Stimulated activated CD4-positive, alpha-beta T cell treated with anti-CD3 and anti-CD28 coated beads, Interleukin-2, amount 100 ng/mL, for 4 hours (primary cell): ENCODE data around the gene ARHGAP42.

Experiments used
- DNase-seq: peaks from one replicate; pipeline ENCODE4 v3.0.0-alpha.2; 2020; ENCODE audit warnings: low read depth

ARHGAP42 gene

DNA sequence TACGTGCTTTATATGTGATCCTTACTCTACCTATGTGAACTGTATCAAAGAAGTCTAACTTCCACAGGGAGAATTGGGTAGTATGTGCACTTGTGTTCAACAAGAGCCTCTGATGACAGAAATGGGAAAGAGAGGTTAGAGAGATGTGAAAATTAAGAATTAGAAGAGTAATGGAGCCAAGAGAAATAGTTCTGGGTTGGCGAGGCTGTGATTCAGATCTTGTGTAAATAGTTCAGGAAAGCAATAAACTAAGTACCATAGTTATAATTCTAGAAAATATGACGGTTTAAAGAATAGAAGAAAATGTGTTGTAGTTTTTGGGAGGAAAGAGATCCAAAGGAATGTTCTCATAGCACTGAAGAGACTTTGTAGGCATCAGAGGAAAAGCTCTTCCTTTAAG lies 112.4 kb downstream of the ARHGAP42 start:
- DNase-seq = no peak

DNA sequence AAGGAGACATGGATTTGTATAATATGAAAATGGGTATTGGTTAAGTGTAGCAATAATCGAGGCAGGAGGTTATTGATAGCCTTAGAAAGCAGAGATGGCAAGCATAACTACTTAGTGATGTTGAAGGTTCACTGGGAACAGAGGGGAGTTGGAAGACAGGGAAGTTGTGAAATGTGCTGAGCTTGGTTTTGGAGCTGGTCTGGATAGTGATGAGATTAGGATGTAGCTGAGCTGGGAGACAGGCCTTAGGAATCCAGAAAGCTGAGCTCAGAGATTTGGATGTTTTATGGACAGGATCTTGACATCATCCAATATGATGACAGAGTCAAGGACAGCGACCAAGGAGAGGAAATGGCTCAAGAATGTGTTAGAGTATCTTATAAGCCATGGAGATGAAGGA lies 113.1 kb downstream of the ARHGAP42 start:
- DNase-seq = no peak

DNA sequence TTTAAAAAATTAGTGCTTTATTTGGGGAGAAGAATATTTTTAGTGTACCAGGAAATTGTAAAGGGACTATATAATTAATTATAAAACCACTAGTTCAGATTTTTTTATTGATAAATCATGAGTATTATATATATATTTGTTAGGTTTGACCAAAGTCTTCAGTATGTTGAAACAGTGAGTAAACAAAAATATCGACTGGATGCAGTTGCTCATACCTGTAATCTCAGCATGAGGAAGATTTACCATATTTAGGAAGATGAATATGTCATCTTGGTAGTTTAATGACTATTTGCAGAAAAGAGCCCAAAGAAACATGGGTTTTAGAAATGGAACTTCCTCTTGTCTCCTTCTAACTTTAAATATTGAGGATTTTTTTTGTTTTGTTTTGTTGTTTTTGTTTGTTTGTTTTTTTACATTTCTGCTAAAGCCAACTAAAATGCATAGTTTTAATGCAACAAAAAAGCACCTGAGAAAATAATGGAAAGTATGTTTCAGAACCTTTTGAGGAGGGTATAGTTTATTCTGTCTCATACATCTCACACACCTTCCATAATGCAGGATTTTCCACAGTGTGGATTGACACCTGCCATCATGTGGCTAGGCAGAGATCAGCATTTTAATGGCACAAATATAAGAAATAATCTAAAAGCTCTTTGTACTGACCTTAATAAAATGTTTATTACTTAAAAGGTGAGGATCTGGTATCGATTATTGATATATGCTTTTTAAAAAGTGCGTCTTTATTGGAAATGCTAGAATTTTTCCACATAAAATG lies 114.3 kb downstream of the ARHGAP42 start:
- no peak for DNase-seq

DNA sequence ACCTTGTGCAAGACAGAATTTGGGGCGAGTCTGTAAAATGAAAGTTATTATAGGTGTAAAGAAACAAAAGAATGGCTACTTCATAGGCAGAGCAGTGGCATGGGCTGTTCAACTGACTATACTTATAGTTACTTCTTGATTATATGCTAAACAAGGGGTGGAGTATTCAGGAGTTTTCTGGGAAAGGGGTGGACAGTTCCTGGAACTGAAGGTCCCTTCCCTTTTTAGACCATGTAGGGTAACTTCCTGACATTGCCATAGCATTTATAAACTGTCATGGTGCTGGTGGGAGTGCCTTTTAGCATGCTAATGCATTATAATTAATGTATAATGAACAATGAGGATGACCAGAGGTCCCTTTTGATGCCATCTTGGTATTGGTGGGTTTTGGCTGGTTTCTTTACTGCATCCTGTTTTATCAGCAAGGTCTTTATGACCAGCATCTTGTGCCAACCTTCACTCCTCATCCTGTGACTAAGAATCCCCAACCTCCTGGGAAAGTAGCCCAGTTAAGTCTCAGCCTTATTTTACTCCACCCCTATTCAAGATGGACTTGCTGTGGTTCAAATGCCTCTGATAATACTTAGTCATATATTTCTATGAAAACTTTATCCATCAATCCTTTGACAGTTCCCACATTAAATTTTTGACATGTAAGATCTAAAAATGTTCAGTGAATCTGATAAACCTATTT lies 118.6 kb downstream of the ARHGAP42 start:
- no peak for DNase-seq

DNA sequence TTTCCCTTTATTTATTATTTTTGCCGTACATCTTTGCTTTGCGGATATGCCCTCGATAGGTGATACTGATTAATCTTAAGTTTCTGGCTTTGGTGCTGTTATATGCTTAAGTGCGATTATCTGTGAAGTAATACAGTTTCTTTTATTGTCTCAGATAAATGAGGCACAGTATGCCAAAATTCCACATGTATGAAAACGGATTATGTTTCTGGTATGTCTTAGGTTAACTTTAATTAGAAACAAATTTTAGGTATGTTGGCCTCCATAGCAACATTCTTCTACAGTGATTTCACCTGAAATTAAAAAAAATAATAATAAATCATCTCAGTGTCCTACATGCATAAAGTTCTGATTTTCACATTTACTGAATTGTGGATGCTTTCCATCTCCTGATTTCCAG lies 119.2 kb downstream of the ARHGAP42 start:
- DNase-seq = no peak

DNA sequence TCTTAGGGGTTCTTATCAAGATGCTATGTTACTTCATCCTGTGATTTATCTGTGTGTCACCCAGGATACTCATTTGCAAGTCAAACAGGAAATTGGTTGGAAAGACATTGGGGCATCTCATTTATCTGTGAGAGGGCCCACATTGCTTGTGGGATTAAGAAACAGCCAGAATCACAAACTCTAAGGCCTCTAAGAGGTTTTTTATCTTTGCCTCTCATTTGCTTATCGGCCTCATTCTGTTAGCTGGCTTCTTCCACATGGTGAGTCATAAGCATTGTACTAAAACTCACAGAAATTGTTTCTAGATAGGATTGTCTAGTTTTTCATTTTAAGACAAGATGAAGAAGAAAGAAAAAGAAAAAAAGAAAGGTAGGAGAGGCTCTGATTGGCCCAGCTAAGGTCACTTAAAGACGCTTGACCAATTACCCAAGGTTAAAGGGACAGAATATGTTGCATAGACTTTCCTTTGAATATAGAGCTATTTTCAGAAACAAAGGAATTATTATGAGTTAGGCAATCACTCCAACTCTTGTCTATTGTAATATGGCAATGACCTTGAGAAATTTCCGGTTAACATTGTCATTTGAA lies 121.9 kb downstream of the ARHGAP42 start:
- DNase-seq = no peak

DNA sequence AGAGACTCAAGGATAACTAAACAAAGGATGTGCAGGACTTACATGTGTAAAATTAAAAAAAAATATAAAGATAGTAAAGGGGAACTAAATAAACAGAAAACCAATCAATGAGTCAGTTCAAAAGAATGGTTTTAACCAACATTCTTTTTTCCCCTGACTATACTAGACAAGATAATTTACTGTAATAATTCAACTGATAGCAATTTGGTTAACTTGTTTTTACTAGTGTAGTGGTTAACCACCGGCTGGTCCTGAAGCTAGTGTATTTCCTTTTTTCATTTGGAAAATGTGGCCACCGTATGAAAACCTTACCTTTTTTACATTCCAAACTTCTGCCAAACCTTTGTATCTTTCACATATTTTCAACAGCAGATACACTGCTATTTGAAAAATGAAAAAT lies 123.1 kb downstream of the ARHGAP42 start:
- no peak for DNase-seq

DNA sequence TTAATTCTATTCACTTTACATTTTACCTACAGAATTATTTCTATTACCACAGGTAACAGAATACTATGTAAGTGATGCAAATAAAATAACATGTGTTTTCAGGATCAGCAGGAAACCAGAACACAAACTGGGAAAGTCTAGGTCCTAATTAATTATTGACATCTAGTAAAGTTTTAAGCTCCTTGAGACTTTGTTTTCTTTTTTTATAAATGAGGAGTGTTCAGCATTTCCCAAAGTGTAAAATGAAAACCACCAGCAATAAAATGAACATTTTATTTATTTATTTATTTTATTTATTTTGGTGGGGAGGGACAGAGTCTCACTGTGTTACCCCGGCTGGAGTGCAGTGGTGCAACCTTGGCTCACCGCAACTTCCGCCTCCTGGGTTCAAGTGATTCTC lies 123.6 kb downstream of the ARHGAP42 start:
- no peak for DNase-seq

DNA sequence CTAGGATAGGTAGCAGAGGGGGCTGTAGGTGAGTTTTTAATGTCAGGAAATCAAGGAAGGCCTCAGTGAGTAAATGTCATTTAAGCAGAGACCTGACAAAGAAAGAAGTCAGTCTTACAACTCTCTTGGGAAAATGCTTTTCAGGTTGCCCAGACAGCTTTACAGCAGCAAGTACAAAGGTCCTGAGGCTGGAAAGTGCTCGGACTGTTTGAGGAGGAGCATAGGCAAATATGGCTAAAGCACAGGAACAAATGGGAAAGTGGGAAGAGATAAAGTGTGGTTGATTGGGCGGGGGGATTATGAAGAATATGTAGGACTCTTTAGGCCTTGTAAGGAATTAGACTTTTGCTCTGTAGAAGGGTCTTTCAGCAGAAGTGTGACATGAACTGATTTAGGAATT lies 125.4 kb downstream of the ARHGAP42 start:
- DNase-seq = no peak

DNA sequence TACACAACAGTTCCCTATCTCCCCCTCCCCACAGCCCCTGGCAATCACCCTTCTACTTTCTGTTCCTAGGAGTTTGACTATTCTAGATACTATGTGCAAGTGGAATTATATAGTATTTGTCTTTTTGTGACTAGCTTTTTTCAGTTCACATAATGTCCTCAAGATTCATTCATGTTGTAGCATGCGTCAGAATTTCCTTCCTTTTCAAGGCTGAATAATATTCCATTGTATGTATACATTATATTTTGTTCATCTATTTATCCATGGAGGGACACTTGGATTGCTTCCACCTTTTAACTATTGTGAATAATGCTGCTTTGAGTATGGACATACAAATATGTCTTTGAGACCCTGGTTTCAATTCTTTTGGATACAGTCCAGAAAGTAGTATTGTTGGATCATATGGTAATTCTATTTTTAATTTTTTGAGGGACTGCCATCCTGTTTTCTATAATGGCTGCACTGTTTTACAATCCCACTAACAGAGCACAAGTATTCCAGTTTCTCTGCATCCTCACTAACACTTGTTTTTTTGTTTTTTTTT lies 128.8 kb downstream of the ARHGAP42 start:
- no peak for DNase-seq

DNA sequence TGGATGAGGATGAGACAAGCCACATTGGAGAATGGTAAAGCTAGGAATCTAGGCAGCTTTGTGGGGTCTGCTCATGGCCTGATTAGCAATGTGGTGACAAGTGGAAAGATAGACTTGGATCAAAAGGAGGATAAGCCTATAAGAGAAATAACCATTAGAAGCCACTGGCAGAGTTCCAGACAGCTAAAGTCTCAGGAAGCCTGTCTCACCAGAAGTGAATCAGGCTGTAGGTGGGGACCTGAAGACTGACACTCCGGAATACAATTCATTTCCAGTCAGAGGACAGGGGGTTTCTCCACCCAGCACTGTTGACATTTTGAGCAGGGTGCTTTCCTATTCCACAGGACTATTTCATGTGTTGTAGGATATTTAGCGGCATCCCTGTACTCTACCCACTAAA lies 129.7 kb downstream of the ARHGAP42 start:
- no peak for DNase-seq

DNA sequence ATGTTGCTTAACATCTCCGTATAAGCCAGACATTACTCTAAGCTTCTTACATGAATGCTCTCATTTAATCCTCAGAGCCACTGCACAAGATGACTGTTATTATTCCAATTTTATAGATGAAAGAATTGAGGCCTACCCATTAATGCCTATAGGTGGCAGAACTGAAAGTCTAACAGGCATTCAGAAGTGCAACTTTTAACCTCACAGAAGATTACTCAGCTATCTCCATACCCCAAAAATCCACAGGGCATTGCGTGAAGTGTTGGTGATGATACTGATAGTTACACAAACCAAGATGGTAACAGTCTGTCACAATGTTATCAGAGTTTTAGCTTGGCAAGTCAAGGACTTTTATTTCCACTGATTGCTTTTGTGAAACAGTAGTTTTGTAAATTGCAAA lies 130.5 kb downstream of the ARHGAP42 start:
- no peak for DNase-seq

DNA sequence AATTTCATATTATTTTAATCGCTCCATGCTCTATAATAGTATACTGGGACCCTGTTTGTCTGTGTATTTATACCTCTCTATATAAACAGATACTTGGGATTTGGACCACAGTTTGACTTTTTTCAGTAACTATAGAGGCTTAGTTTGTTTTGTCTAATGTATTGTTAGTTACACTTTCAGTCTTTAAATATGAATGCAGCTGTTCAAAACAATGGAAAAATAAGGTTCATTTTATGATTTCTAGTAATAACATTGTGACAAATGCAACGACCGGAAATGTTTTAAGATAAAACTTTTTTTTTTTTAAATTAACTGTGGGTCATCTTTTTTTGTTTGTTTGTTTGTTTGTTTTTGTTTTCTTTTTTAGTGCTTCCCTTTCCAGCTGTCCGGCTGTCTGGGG lies 133.5 kb downstream of the ARHGAP42 start:
- no peak for DNase-seq

DNA sequence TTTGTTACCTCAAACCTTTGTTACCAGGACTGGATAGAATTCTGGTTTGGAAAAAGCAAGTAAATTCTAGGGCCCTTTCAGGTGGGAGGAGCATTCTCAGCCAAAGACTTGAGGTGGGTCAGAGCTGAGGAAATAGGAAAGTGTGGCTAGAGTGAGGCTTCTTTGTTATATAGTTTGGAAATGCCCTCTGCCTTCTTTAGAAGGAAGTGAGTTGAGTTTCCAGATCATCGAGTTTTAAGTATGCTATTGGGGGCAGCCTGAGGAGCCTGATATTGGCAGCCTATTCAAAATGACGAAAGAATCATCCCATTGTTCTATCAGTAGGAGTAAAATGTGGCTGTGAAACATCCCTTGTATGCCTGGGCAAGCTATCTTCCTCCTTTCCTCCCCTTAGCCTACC lies 134.1 kb downstream of the ARHGAP42 start:
- DNase-seq = no peak

DNA sequence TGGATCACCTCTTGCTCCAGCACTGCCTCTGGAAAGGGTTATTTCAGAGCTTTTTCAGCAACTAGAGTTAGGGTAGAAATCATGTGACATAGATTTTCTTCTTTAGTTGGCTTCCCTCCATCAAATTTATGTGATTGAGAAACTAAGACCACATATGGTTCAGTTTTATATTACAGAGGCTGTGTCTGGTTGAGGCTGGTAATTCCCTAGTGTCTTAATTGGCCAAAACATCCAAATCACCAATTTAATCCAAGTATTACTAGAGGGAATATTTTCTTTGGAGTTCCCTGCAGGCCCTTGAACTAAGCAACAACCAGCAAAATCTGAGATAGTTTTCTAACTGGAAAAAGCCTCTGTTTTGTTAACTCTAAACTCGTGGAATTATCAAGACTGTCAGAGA lies 136.3 kb downstream of the ARHGAP42 start:
- DNase-seq = no peak

DNA sequence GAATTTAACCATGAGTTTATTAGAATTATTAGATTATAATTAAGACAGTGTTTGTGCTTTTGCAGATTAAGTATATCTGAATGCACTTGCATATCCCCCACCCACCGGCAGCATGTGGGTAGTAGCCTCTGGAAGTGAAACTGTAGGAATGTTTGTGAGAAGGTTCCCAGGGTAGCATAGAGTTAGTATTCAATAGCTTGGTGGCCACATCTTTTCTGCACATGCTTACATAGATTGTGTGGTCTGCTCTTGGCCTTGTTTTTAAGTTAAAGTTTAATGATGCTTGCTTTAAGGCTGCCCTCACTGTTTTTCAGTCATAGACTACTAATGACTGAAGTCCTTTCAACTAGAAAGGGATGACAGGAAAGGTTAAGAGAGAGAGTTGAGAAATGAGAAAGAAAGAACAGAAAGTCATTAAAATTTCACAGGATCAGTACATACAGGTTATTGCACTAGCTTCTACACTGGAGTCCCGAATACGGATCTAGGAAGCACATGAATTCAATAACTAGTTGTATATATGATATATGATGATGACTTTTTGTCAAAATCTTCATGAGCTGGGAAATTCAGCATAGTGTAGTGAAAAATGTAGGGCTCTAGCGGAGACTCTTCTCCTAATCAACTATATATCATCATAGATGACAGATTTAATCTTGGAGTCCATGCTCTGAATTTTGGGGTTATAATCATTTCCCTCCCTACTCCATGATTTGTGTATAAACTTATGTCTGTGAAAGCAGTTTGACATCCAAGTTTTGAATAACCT lies 137.1 kb downstream of the ARHGAP42 start:
- no peak for DNase-seq

DNA sequence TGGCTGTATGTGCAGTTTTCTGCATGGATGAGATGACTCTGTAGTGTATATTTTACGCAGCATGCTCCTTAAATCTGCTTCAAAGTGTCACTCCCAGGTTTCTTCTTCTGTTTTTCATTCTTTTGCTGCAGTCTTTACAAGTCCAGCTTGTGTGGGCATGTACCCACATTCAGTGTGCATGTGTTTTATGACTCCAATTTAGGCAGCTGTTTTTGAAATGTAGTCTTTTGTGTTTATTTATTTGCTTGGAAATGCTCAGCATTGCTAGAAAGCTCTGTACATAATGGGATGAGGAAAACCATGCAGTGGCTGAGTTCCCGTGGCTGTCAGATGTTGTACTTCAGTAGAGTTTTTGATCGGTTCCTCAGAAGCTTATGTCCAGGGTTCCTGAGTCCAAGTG lies 138.5 kb downstream of the ARHGAP42 start:
- DNase-seq = no peak

DNA sequence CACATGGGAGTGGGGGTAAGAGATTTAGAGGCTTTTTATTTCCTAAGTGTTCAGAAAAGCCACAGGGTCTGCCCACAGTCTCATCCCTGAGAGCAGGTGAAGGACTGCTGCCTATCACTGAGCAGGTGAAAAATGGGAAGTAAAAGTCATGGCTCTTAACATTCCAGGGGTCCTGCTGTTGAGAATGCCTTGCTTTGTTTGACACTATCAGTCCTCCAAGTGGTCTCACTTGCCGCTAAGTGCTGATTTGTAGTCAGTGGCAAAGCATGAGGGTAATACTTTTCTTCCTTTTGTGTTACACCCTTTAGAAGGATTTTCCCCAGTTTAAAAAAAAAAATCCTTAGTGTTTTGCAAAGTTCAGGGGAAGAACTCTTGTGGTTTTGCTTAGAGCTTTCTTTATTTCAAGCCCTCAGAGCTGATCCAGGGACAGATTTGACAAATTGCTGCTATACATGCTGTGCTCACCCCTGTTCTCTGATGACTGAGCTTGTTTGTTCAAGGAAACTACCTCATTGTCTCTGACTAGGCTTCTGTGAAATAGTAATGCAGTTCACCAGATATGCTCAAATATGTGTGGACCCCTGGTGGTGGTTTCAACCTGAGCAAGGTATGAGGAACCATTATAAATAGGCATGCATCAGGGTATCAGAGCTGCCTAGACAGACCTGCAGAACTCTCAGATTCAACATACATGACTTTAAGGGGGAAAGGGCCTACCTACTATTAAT lies 141.0 kb downstream of the ARHGAP42 start:
- DNase-seq = no peak

DNA sequence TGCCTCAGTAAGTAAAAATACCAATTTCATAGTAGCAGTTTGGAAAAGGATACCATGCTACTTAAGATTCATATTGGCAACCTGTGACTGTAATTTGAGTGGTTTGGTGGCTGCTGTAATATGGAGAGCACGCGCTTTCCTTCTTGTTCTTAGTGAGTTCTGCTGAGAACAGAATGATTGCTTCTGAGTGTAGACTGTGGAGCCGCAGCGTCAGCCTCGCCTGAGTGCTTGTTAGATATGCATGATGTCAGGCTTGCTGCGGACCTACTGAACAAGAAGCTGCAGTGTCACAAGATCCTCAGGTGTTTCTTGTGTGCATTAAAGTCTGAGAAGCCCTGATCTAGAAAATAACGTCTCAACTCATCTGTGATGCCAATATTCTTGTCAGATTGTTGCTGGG lies 143.2 kb downstream of the ARHGAP42 start:
- no peak for DNase-seq

DNA sequence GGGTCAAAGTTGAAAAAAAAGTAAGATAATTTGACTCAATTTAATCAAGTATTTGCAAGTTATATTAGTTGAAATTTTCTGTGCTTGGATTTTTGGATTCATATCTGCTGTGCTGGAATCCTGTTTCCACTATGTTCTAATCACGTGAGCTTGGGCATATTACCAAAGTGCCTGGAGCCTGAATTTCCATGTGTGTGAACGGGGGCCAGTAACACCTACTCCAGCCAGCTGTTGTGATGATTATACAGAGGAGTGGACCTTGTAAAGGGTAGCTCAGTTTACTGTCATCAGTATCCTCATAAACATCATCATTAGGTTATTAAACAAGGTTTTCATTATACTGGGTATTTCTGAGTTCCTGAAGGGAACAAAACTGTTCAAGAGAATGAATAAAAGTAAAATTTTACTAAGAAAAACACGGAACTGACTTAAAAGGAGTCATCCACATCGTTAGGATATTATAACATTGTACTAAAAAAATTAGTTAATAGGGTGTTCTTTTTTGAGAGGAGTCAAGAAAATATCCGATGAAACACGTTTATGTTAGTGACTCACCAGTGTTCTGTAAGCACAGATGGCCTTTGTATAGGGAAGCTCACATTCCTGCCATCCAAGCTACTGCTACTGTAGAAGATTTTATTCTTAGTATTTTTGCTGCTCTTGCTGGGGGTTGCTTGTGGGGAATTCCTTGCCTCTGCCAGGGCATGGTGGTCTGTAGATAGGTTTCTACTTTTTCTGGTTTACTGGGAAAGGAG lies 144.1 kb downstream of the ARHGAP42 start:
- no peak for DNase-seq

DNA sequence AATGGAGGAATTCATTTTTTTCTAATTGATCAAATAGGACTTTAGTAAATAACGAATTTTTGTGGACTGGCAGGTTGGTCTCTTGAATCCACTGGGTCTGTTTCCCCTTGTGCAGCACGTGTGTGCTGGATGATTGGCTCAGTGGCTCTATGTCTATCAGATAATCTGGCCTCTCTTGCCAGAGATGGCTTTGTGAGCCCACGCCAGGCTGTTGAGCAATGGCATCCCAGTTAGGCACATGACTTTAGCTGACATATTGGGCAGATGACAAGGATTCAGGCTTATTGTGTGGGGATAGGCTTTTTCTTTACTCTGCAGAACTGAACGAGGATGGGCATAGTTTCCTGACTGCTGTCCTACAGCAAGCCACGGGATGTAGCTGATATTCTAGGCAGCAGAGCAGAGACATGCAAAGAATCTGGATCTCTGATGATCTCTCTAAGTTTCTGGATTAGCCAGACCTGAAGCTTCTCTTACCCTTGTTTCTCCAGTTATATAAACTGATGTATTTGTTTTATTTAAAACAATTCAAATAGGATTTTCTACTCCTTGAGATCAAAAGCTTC lies 144.9 kb downstream of the ARHGAP42 start:
- no peak for DNase-seq
